HFF-Myc (cell line): ENCODE results near the gene VAX1.
A peak's percentile ranks its signal among the peaks of the same experiment; 100 is the strongest.
"Not testable (repeated sequence)": the region's sequence is repeated elsewhere in the genome, so short reads cannot be mapped to it uniquely, and the experiment has no call there.

Experiments used
- DNase-seq: peaks from one replicate; pipeline ENCODE4 v3.0.0-alpha.2; 2011; ENCODE audit warnings: low read depth; ENCODE audit errors: extremely low read depth
- H3K4me3 ChIP-seq: replicated peaks from 2 replicates; pipeline ENCODE4 v1.5.1; 2011; ENCODE audit warnings: low read depth, mild to moderate bottlenecking, control low read depth, low read length
- TF ChIP-seq, protein P1 (sequence below): IDR thresholded peaks from 2 replicates; pipeline ENCODE4 v1.5.1; 2012; ENCODE audit warnings: mild to moderate bottlenecking, low read depth, low read length, control low read depth; ENCODE audit errors: missing control alignments

Gene VAX1

GRCh38 chr10:117137911-117138642, at the start of gene VAX1:
VAX1 (minus strand) TSS chr10:117138270; CDS start chr10:117138056, 214 bp downstream.
- TF ChIP-seq, protein P1, sequence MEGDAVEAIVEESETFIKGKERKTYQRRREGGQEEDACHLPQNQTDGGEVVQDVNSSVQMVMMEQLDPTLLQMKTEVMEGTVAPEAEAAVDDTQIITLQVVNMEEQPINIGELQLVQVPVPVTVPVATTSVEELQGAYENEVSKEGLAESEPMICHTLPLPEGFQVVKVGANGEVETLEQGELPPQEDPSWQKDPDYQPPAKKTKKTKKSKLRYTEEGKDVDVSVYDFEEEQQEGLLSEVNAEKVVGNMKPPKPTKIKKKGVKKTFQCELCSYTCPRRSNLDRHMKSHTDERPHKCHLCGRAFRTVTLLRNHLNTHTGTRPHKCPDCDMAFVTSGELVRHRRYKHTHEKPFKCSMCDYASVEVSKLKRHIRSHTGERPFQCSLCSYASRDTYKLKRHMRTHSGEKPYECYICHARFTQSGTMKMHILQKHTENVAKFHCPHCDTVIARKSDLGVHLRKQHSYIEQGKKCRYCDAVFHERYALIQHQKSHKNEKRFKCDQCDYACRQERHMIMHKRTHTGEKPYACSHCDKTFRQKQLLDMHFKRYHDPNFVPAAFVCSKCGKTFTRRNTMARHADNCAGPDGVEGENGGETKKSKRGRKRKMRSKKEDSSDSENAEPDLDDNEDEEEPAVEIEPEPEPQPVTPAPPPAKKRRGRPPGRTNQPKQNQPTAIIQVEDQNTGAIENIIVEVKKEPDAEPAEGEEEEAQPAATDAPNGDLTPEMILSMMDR, result no peak
- peak within 1 kb of the TSS; percentile 34 for H3K4me3 ChIP-seq
- no peak for DNase-seq

- no peak overlapping the region for H3K4me3 ChIP-seq
- peak; percentile 46 for DNase-seq
- TF ChIP-seq, protein P1, result no peak
Observed at GRCh38 chr10:117186832-117187615, 49.0 kb upstream of the VAX1 start.

- not testable (repeated sequence) for H3K4me3 ChIP-seq, DNase-seq
Observed at GRCh38 chr10:117185817-117186216, 47.7 kb upstream of the VAX1 start.

DNA sequence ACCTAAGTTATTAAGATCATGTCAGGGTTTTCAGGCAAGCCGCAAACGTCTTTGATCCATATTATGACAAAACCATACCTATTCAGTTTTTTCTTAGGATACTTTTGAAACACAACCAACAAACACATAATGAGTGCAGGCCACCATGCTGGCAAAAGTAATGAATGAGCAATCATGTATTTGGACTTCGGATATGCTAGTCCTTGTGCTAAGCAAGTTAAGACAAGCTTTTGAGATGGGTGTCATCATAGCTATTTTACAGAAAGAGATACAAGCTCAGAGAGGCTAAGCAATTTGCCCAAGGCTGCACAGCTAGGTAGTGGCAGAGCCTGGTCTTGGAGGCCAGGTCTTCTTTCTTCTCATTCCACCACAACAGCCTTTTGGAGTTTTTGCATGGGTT, 46.8 kb upstream of the VAX1 start:
- no peak for DNase-seq
- TF ChIP-seq, protein P1, result no peak
- no peak overlapping the region for H3K4me3 ChIP-seq

DNA sequence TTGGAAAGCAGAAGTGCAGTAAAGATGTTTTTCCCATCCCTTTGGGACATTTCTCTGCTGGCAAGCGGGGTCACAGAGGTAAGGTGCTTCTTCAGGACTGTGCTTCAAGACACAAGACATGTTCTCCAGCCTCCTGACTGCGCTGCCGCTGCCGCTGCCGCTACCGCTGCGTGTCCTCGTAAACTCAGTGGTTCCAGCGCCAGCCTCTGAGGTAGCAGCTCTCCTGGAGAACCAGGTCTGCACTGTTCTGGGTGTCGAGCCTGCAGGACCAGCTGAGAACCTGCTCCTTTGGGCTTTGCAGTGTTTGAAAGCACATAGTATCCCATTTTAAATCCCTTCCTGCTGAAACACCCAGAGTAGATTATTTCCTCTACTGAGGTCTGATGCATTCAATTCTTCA, 46.2 kb upstream of the VAX1 start:
- TF ChIP-seq, protein P1, result no peak
- H3K4me3 ChIP-seq, result no peak overlapping the region
- no peak for DNase-seq

- no peak for DNase-seq
- TF ChIP-seq, protein P1, result no peak
- no peak overlapping the region for H3K4me3 ChIP-seq
Observed at GRCh38 chr10:117178190-117178589, 40.1 kb upstream of the VAX1 start.

GRCh38 chr10:117175901-117176534, 37.9 kb upstream of the VAX1 start:
- peak overlapping the region; percentile 43; the same call in 1 of the 2 replicates for H3K4me3 ChIP-seq
- TF ChIP-seq, protein P1, result peak; percentile 84
- DNase-seq, result peak; percentile 60
